HL-60 (cell line): ENCODE measurements around the gene ASPRV1.

Source experiments
- DNase-seq, 2 experiments: peaks; one replicate each; pipeline ENCODE4 v3.0.0-alpha.2; 2010 to 2020; ENCODE audit warnings: low read depth in 1 of 2, low spot score in 1 of 2
- H3K27ac ChIP-seq: fragments of 250-450 bp; sonication (Bioruptor Pico); replicated peaks from 2 replicates; pipeline ENCODE4 v1.5.1; 2020; ENCODE audit warnings: mild to moderate bottlenecking, moderate library complexity
- H3K27me3 ChIP-seq: fragments of 250-450 bp; sonication (Bioruptor Pico); 2 replicates; pipeline ENCODE4 v1.5.1; 2021; ENCODE audit warnings: mild to moderate bottlenecking, moderate library complexity; ENCODE audit not compliant: insufficient read depth, poor library complexity, severe bottlenecking
- H3K4me3 ChIP-seq: replicated peaks from 2 replicates; pipeline ENCODE4 v1.5.1; 2011; ENCODE audit warnings: mild to moderate bottlenecking, control low read depth, low read length; ENCODE audit not compliant: insufficient read depth
- CTCF ChIP-seq: IDR thresholded peaks from one replicate; pipeline ENCODE4 v1.5.1; 2011; ENCODE audit warnings: low read length, control low read depth, inconsistent platforms; ENCODE audit not compliant: insufficient read depth
- GABPA ChIP-seq: IDR thresholded peaks from 2 replicates; pipeline ENCODE4 v1.6.1; 2012; ENCODE audit warnings: low read depth
- POLR2AphosphoS5 ChIP-seq: IDR thresholded peaks from 2 replicates; pipeline ENCODE4 v1.6.1; 2012; ENCODE audit warnings: low read depth
- REST ChIP-seq: IDR thresholded peaks from 2 replicates; pipeline ENCODE4 v1.6.1; 2012; ENCODE audit warnings: low read depth; ENCODE audit not compliant: insufficient replicate concordance
- SPI1 ChIP-seq: IDR thresholded peaks from 2 replicates; pipeline ENCODE4 v1.6.1; 2012; ENCODE audit warnings: low read depth, mild to moderate bottlenecking, borderline replicate concordance
- long read RNA-seq: library from polyadenylated mRNA; unstranded; transcript quantifications from one replicate; pipeline ENCODE4 v2.0.0, GENCODE V29; 2020

Gene ASPRV1
- long read RNA-seq, partial matches to known transcripts: 0 of 2 reads
- long read RNA-seq, other reads (novel, unspliced or antisense): 0 of 2 reads

GRCh38 chr2:69961496-69961895, at the start of gene ASPRV1:
Gene ASPRV1, minus strand, starts transcription at chr2:69961631. Its CDS starts 195 bp downstream, at chr2:69961436.
- no peak within 1 kb of the TSS for H3K4me3 ChIP-seq
- H3K27me3 ChIP-seq: no peaks in the 10 kb centered on the region
- TF ChIP-seq POLR2AphosphoS5 (no peak), REST (no peak), CTCF (no peak), SPI1 (no peak), GABPA (no peak)
- DNase-seq: no peak
- no peak within 1 kb of the TSS for H3K27ac ChIP-seq

GRCh38 chr2:70010576-70011111, 49.2 kb upstream of the ASPRV1 start:
- no peak for DNase-seq
- Histone ChIP-seq H3K27me3 (no peaks in the 10 kb centered on the region), H3K4me3 (no peak overlapping the region), H3K27ac (no peak overlapping the region)
- TF ChIP-seq SPI1 (no peak), GABPA (no peak), POLR2AphosphoS5 (no peak), REST (no peak), CTCF (no peak)

- no peaks in the 10 kb centered on the region for H3K27me3 ChIP-seq
- no peak overlapping the region for H3K27ac ChIP-seq
- no peak for TF ChIP-seq SPI1
- TF ChIP-seq CTCF: no peak
- TF ChIP-seq REST: no peak
- TF ChIP-seq GABPA: no peak
- no peak for TF ChIP-seq POLR2AphosphoS5
- DNase-seq: peak in 1 of 2 experiments; percentile 81
- no peak overlapping the region for H3K4me3 ChIP-seq
Measured at GRCh38 chr2:70009762-70010575, 48.5 kb upstream of the ASPRV1 start.
